Body of pancreas (tissue), 4 donors: ENCODE data around the gene GOSR2. TPM values are rescaled to one million over a fixed set of nuclear protein-coding genes. Genes with fewer than 3 reads are reported as not detected.

ENCODE experiments used
- ATAC-seq: fragments of 150-250 bp; one replicate; pipeline ENCODE4 v1.9.1; 2016
- DNase-seq, 4 donors: peaks; one replicate each; pipeline ENCODE4 v3.0.0-alpha.2; 2019
- H3K27ac ChIP-seq, 4 donors: fragments of 200-600 bp; sonication (generic); 1 replicate in 3 of 4; 2 replicates in 1 of 4; pipeline versions ENCODE4 v1.5.1 to v1.6.1; 2016 to 2019; ENCODE audit warnings: mild to moderate bottlenecking in 1 of 4, mixed read lengths in 1 of 4, moderate library complexity in 1 of 4
- H3K27me3 ChIP-seq, 2 donors: fragments of 200-600 bp; sonication (generic); one replicate each; pipeline ENCODE4 v1.6.0; 2016; ENCODE audit warnings: mild to moderate bottlenecking in 1 of 2
- H3K36me3 ChIP-seq, 2 donors: fragments of 200-600 bp; sonication (generic); replicated peaks in 1 of 2; 2 replicates each; pipeline ENCODE4 v1.5.1; 2016; ENCODE audit warnings: low read depth in 2 of 2; ENCODE audit not compliant: insufficient read depth in 1 of 2
- H3K4me1 ChIP-seq: fragments of 200-600 bp; sonication (generic); one replicate; pipeline ENCODE4 v1.6.0; 2016
- H3K4me3 ChIP-seq, 2 donors: fragments of 200-600 bp; sonication (generic); 1 replicate in 1 of 2; 2 replicates in 1 of 2; pipeline ENCODE4 v1.5.1; 2016 to 2019
- H3K9me3 ChIP-seq, 3 donors: fragments of 200-600 bp; sonication (generic); 1 replicate in 2 of 3; 2 replicates in 1 of 3; pipeline ENCODE4 v1.5.1; 2016
- POLR2A ChIP-seq, 3 donors: fragments of 450-650 bp; IDR thresholded peaks; one replicate each; pipeline ENCODE4 v1.6.1; 2016; ENCODE audit warnings: antibody characterized with exemption in 3 of 3, mild to moderate bottlenecking in 2 of 3
- WGBS, 2 donors: methylation state at CpG; one replicate each; pipeline ENCODE4 v1.1.5; 2017; 5-methylcytosine and 5-hydroxymethylcytosine counted together
- intact Hi-C: fragments of 100-400 bp; cut with DNase I; formaldehyde crosslinking; loops from one replicate; pipeline ENCODE4 v1.15.1; 2023
- total RNA-seq, 2 donors: library from RNA; depleted of rRNA; stranded (reverse); fragments of >200 nt; gene quantifications; one replicate each; pipeline ENCODE4 v1.1.0, GENCODE V29; 2016
- TF ChIP-seq, protein P1 (sequence below), 7 experiments: fragments of 450-650 bp in 4 of 7; fragments of 200-600 bp in 3 of 7; sonication (generic) in 3 of 7; IDR thresholded peaks; one replicate each; pipeline ENCODE4 v1.5.1; 2016 to 2019; ENCODE audit warnings: antibody characterized with exemption in 7 of 7

GOSR2 gene
- total RNA-seq, 2 donors from 2014 or later = 41.8 to 46.5 TPM

DNA sequence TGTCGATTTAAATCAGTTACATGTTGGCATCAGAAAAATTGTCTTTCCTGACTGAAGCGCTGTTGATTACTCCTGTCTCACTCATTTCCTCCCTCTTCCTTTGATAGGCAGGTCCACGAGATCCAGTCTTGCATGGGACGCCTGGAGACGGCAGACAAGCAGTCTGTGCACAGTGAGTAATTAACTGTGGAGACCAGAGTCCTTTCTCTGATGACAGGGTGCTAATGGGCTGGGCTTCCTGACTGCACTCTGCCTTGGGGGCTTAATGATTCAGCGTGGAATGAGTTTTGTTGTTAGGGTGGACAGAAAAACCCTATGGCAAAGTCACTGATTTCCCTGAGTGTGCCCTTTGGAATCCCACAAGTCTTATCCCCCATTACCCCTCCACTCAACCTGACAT is 6.5 kb downstream of the GOSR2 start:
- Histone ChIP-seq H3K9me3 (no peaks in the 10 kb centered on the region), H3K27me3 (no peaks in the 10 kb centered on the region), H3K36me3 (peaks cover 26 to 34% of the 10 kb centered on the region in 2 donors), H3K4me1 (peaks cover 50% of the 10 kb centered on the region), H3K4me3 (no peak overlapping the region), H3K27ac (no peak overlapping the region)
- 49 to 62% methylated on average over 6 of the region's 6 CpGs for WGBS, 2 donors
- TF ChIP-seq, protein P1, sequence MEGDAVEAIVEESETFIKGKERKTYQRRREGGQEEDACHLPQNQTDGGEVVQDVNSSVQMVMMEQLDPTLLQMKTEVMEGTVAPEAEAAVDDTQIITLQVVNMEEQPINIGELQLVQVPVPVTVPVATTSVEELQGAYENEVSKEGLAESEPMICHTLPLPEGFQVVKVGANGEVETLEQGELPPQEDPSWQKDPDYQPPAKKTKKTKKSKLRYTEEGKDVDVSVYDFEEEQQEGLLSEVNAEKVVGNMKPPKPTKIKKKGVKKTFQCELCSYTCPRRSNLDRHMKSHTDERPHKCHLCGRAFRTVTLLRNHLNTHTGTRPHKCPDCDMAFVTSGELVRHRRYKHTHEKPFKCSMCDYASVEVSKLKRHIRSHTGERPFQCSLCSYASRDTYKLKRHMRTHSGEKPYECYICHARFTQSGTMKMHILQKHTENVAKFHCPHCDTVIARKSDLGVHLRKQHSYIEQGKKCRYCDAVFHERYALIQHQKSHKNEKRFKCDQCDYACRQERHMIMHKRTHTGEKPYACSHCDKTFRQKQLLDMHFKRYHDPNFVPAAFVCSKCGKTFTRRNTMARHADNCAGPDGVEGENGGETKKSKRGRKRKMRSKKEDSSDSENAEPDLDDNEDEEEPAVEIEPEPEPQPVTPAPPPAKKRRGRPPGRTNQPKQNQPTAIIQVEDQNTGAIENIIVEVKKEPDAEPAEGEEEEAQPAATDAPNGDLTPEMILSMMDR (IDR thresholded peaks at IDR 0.05) = no peak
- TF ChIP-seq POLR2A (IDR thresholded peaks at IDR 0.05) = no peak
- intact Hi-C loops = no loop called here
- ATAC-seq = no peak
- DNase-seq = no peak

DNA sequence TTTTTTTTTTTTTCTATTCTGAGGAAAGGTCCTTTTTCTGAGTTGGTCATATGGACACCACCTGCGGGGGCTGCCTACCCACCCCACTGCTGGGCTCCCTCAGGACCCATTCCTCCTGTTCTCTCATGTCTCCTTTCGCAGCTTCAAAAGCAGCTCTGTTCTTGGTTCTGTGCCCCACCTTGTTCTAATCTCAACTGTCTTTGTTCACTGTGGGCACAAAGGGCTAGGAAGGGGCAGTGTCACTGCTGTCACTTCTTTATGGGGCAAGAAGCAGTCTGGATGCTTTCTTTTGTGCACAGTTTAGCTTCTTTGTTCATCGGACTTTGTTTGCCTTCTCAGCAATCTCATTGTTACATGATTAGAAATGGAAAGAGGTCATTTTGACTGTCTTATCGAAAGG is 7.1 kb downstream of the GOSR2 start:
- ATAC-seq (no peak), DNase-seq (no peak)
- Histone ChIP-seq H3K36me3 (peaks cover 31 to 39% of the 10 kb centered on the region in 2 donors), H3K27ac (no peak overlapping the region), H3K9me3 (no peaks in the 10 kb centered on the region), H3K27me3 (no peaks in the 10 kb centered on the region), H3K4me3 (no peak overlapping the region), H3K4me1 (peaks cover 43% of the 10 kb centered on the region)
- no peak for TF ChIP-seq POLR2A (IDR thresholded peaks at IDR 0.05)
- TF ChIP-seq, protein P1 (IDR thresholded peaks at IDR 0.05) = no peak
- 86% methylated on average over 4 of the region's 4 CpGs for WGBS, 2 donors
- intact Hi-C loops = no loop called here

DNA sequence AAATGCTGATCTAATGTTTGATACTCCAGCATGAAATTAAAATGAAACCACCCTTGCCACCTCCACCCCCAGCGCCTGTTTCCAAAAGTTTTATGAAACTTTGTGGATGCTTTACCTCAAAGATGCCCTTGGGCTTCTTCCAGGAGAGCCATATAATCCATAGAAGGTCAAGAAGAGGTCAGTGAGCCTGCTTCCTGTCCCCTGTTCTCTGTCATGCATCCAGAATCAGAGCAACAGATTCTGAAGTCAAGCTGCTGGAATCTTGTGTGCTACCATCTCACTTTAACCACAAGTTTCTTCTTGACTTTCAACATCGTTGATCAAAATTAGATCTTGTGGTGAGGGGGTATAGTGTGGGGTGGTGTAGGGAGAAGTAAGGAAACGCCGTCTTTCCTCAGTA is 8.6 kb downstream of the GOSR2 start:
- WGBS, 2 donors = 90 to 91% methylated on average over 4 of the region's 4 CpGs

DNA sequence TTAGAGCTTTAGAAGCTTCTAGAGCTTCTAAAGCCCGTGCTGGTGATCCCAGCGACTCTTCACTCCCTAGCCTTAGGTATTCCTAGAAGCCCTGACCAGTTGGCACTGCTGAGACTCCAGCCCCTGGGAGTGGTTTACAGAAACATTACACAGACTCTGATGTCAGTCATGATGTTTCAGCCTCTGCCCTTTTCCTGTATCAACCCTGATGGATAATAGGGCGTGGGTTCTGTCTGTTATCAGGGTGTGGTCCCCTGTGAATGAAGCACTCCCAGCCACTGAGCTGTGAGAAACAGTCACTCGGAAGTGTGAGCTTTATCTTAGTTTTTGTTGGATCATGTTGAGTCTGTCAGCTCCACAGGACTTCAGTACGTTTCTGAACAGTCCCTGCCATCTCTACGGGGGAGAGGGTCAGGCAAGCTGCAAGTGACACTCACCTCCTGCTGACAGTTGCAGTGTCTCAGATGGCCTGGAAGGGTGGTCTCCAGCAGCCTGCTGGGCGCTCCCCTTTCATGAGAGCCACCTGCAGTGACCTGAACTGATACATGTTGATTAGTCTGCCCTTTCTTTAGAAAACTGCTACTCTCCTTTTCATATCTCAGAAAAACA is 12.8 kb downstream of the GOSR2 start:
- 76% methylated on average over 7 of the region's 7 CpGs for WGBS, 2 donors
- Histone ChIP-seq H3K27ac (no peak overlapping the region), H3K9me3 (no peaks in the 10 kb centered on the region), H3K36me3 (peaks cover 31 to 58% of the 10 kb centered on the region in 2 donors), H3K4me3 (no peak overlapping the region), H3K27me3 (no peaks in the 10 kb centered on the region), H3K4me1 (no peaks in the 10 kb centered on the region)
- intact Hi-C loops = no loop called here
- ATAC-seq (no peak), DNase-seq (no peak)
- TF ChIP-seq, protein P1 (IDR thresholded peaks at IDR 0.05) = no peak
- TF ChIP-seq POLR2A (IDR thresholded peaks at IDR 0.05) = no peak

More for the DNA sequence above, 8.6 kb downstream of the GOSR2 start:
- no peak for TF ChIP-seq POLR2A (IDR thresholded peaks at IDR 0.05)
- TF ChIP-seq, protein P1 (IDR thresholded peaks at IDR 0.05) = no peak
- H3K27me3 ChIP-seq = no peaks in the 10 kb centered on the region
- H3K9me3 ChIP-seq = no peaks in the 10 kb centered on the region
- H3K36me3 ChIP-seq = peaks cover 31 to 45% of the 10 kb centered on the region in 2 donors
- H3K27ac ChIP-seq = no peak overlapping the region
- H3K4me3 ChIP-seq = no peak overlapping the region
- intact Hi-C loops = no loop called here
- H3K4me1 ChIP-seq = peaks cover 28% of the 10 kb centered on the region
- no peak for ATAC-seq
- DNase-seq = no peak
